GM15510 (cell line): ENCODE data around the gene ESPL1.
A peak's percentile ranks its signal among the peaks of the same experiment; 100 is the strongest.

ENCODE experiments used
- POLR2A ChIP-seq: IDR thresholded peaks from 3 replicates; pipeline ENCODE4 v1.6.1; 2011; ENCODE audit warnings: borderline replicate concordance; ENCODE audit not compliant: insufficient read length; ENCODE audit errors: extremely low read depth

Gene ESPL1

DNA sequence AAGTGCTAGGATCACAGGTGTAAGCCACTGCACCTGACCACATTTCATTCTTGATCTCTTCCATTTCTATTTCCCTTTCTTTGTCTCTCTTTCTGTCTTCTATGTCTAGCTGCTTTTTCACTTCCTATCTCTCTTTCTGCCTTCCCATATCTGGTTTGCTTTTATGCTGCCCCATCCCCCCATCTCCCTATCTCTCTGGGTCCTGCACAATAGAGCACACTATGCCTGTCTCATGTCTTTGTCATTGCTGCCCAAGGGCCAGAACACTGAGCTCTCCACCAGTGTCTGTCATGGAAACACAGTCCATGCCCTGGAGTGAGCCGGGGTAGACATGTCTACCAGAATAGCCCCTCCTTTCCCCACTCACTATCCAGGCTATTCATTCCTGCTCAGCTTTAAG lies 23.8 kb upstream of the ESPL1 start:
- TF ChIP-seq POLR2A, result no peak

DNA sequence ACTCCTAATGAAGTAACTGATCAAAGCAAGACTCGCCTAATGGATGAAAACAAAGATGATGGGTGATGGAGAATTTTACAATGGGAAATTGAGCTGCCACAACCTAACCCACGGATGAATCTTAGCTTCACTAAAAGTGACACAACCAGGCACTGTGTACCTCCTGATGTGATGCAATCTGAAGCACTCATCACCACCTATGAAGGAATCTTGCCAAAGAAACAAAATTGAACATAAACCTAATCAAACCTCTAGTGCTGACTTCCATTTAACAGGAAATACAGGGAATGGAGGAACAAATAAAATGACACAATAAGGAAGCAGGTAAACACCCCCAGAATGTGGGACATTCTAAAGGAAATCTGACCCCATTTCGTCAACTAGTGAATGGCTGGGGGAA lies 22.8 kb upstream of the ESPL1 start:
- TF ChIP-seq POLR2A, result no peak

DNA sequence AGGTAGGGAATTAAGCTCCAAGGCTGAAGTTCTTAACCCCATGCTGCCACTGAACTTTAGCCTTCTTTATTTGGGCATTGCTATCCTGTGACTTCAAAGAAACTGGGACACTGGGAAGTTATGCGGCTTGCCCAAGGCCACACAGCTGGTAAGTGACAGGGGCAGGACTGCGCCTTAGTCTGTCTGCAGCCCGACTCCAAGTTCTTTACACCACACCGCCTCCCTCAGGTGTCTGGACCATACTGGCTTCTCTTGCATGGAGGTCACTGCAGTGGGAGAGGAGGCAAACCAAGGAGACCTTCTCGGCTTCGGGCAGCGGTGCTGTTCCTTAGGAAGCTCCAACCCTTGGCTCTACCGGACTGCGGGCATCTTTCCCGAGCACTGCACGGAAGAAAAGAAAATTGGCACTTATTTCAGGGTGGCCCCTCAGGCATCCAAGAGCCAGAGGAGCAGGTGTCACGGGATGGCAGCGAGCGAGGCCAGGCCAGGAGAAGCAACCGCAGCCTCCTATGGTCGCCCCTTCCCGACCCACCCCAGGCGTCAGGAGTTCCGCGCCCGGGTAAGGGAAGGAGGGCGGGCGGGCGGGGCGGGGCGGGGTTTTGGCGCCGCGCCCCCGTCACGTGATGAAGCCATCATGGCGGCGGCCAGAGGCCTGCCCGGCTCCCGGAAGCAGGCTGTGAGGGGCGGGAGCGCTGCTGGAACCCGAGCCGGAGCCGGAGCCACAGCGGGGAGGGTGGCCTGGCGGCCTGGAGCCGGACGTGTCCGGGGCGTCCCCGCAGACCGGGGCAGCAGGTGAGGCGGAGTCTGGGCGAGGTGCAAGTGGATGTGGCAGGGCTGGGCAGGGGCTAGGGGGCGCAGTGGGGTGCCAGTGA lies 16.4 kb upstream of the ESPL1 start:
- TF ChIP-seq POLR2A, result peak; percentile 77

DNA sequence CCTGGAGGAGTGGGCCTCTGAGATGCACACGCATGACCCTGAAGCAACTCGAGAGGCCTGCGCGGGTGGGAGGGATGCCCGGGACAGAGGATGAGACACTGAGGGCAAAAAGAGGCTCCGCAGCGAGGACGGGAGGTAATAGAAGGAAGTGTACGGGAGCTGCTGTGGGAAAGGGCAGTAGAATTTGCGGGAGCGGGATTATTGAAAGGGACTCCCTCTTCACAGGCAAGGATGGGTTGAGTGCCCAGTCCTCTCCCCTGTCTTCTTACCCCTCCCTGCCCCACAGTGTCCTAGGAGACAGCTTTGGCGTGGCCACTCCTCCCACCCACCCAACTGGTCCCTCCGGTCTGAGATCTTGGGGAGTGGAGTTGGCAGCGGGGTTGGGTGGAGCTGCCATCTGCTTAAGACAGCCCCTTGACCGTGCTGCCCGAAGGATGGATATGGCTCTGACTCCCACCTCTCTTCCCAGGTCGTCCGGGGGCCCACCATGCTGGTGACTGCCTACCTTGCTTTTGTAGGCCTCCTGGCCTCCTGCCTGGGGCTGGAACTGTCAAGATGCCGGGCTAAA lies 15.7 kb upstream of the ESPL1 start:
- TF ChIP-seq POLR2A, result no peak

DNA sequence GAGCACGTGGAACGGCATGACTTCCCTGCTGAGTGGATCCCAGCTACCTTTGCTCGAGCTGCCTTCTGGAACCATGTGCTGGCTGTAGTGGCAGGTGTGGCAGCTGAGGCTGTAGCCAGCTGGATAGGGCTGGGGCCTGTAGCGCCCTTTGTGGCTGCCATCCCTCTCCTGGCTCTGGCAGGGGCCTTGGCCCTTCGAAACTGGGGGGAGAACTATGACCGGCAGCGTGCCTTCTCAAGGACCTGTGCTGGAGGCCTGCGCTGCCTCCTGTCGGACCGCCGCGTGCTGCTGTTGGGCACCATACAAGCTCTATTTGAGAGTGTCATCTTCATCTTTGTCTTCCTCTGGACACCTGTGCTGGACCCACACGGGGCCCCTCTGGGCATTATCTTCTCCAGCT lies 14.8 kb upstream of the ESPL1 start:
- no peak for TF ChIP-seq POLR2A

DNA sequence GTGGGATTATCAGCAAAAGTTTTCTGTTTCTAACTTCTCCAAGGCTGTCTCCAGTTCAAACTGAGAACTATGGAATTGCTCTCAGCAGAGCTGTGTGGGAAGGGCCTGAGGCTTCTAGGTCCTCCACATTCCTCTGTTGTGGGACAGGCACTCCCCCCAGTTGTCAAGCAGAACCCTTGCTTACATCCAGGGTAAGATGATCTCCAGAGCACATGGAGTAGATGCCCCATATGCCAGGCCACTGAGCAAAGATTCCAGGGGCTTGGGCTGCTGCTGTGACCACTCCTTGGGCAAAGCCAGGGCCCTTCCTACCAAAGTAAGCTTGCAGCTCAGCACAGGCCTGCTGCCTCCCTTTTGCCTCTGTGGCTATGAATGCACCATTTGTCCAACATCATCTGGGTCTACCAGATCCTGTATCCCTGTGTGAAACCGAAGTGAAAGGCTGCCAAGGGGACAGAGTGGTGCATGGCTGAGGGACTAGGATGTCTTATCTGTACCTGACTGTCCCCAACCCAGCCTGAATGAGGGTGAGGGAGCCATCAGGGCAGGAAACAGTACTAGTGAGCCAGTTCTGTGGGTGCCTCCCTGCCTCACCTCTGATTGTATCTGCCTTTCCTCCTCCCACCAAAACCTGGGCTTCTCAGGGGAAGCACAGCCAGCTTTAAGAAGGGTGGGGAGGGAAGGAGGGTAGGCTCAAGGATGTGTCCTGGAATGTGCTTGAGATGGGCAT lies 13.1 kb upstream of the ESPL1 start:
- TF ChIP-seq POLR2A, result no peak

DNA sequence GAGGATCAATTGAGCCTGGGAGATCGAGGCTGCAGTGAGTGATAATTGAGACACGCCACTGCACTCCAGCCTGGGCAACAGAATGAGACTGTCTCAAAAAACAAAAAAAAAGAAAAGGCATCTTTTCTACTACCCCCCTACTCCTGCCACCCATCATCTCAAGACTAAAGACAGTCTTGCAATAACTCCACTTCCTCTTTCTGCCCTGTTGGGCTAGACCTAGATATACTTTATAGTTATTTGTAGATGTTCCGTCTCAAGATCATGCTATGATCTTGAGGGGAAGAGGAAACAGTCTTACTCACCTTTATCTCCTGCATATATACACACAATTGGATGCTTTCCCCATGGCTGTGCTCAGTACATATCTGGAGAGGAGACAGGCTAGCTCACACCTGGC lies 12.1 kb upstream of the ESPL1 start:
- TF ChIP-seq POLR2A, result no peak

DNA sequence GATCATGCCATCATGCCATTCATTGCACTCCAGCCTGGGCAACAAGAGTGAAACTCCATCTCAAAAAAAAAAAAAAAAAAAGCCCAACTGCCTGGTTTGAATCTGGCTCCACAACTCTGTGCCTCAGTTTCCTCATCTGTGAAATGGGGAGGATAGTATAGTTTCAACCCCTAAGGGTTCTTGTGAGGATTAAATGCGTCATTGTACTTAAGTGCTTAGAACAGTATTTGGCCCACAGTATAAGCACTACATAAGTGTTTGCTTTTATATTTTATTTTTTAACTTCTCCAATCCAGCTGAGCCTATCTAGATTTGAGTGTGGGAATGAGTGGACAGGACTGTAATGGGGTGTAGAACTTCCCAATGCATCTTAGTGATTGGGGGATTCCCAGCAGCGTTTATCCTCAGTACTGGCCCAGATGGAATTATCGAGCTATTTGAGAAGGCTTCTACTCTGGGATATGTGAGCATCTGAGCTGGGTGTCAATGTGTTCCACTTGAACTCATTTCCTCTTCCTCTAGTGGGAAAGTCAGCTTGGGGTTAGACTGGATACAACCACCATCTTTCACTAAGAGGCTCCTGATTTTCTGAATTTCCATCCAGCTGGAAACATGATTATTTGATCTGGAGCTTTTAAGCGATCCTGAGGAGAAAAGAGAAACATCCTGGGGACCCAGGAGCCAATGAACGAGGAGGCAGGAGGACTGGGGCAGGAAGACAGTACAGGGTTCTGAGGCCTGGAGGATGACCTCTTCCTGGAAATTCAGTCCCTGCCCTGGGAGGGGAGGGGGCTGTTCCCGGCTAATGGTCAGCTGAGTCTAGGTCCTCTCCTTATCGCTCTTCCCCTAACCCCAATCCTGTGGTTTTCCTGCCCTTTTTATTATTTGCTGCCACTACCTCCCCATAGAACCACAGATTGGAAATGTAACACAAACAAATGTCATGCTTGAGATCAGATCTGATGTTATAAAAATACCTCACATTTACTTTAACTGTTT lies 9.3 kb upstream of the ESPL1 start:
- no peak for TF ChIP-seq POLR2A

DNA sequence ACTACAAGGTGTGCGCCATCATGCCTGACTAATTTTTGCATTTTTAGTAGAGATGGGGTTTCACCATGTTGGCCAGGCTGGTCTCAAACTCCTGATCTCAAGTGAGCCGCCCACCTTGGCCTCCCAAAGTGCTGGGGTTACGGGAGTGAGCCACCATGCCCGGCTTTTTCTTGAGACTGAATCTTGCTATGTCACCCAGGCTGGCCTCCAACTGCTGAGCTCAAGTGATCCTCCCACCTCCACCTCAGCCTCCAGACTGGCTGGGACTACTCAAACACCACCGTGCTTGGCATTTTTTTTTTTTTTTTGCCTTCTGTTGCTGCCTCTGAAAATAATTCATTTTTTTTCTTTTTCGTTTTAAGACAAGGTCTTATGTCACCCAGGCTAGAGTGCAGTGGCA lies 8.2 kb upstream of the ESPL1 start:
- no peak for TF ChIP-seq POLR2A

DNA sequence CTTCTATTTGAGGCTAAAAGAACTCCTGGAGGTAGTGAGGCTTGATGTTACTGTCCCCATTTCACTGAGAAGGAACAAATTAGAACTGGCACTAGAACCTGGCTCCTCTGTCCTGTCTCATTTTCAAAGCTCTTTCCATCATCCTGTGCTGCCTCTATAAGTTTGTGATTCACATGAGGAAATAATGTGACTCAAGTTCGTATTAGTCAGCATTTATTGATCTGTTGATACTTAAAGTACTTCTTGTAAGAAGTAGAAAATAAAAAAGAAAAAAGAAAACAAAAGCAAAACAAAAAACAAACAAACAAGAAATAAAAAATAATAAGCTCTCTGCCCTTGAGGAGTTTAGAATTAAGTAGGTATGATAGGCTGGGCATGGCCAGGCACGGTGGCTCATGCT lies 2.3 kb upstream of the ESPL1 start:
- no peak for TF ChIP-seq POLR2A

DNA sequence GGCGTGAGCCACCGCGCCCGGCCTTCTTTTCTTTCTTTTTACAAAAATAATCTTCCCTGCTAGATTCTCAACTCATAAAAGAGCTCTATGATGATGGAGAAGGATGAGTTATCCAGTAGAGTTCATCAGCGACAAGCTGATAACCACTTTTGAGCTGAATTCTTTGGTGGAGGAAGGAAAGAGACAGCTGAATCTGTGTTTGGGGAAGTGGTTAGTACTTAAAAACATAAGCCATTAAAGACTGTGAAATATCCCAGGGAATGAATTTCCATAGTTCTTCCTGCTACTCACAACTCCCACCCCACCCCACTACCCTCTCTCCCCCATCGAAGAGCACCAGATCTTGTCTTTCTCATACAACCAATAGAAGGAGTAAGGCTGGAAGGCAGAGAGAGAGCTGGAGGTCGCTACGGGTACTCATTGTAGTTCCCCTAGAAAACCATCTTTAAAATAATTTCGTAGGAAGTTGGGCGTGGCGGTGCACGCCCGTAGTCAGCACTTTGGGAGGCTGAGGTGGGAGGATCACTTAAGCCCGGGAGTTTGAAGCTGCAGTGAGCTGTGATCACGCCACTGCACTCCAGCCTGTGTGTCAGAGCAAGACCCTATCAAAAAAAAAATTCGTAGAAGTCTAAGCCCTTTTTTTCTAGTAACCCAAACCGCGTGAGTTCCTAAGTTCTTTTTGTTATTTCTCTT lies 647 bp upstream of the ESPL1 start:
- TF ChIP-seq POLR2A, result no peak

DNA sequence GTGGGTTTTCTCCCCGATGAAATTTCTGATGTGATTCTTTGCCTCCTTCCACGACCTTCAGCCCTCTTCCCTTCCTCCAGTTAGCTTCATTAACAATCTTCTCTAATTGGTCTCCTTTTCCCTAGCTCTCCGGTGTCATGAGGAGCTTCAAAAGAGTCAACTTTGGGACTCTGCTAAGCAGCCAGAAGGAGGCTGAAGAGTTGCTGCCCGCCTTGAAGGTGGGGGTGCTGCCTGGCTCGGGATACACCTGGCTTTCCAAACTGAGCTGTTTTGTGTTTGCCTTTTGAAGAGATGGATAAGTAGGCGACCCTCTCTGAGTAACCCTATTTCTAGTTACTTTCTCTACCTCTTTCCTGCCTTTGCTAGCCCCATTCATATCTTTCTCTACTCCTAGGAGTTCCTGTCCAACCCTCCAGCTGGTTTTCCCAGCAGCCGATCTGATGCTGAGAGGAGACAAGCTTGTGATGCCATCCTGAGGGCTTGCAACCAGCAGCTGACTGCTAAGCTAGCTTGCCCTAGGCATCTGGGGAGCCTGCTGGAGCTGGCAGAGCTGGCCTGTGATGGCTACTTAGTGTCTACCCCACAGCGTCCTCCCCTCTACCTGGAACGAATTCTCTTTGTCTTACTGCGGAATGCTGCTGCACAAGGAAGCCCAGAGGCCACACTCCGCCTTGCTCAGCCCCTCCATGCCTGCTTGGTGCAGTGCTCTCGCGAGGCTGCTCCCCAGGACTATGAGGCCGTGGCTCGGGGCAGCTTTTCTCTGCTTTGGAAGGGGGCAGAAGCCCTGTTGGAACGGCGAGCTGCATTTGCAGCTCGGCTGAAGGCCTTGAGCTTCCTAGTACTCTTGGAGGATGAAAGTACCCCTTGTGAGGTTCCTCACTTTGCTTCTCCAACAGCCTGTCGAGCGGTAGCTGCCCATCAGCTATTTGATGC lies 797 bp downstream of the ESPL1 start:
- TF ChIP-seq POLR2A, result no peak

DNA sequence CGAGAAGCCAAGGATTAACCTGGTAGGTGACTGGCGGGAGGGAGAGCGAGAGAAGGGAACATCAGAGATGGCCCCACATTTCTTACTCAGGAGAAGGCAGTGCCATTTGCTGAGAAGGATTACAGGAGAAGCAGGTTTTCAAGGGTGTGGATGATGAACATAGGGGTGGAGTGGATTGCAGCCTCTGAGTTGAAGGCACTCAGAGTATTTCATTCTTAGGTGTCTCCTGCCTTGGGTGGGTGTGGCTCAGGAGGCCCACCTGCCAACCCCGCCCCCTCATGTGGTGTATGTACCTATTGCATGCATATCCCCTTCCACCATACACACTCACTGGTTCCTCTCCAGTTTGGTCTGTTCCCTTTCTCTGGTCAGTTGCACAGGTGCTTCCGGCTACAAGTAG lies 6.3 kb downstream of the ESPL1 start:
- no peak for TF ChIP-seq POLR2A
